Measurements from ENCODE around the gene CCNA1.

CCNA1 gene

GRCh38 chr13:36476661-36477060 is 44.4 kb downstream of the CCNA1 start:
- no peak overlapping the region for H3K4me3 ChIP-seq (ENCODE audit: low read depth, low read length)
- peaks cover 5% of the 10 kb centered on the region for H3K9me3 ChIP-seq (ENCODE audit: severe bottlenecking)
- no peak overlapping the region for H3K27ac ChIP-seq
- no peak for TF ChIP-seq CTCF (IDR thresholded peaks at IDR 0.05; ENCODE audit: low read depth, low read length)
- H3K27me3 ChIP-seq (ENCODE audit: insufficient read depth, low read depth, severe bottlenecking) = no peaks in the 10 kb centered on the region
- no peaks in the 10 kb centered on the region for H3K36me3 ChIP-seq
- no peak for DNase-seq

- Histone ChIP-seq H3K36me3 (no peaks in the 10 kb centered on the region), H3K27me3 (ENCODE audit: insufficient read depth, low read depth, severe bottlenecking) (no peaks in the 10 kb centered on the region), H3K4me3 (ENCODE audit: low read depth, low read length) (no peak overlapping the region), H3K27ac (no peak overlapping the region), H3K9me3 (ENCODE audit: severe bottlenecking) (no peaks in the 10 kb centered on the region)
- TF ChIP-seq CTCF (IDR thresholded peaks at IDR 0.05; ENCODE audit: low read depth, low read length) = no peak
- no peak for DNase-seq
Measured at GRCh38 chr13:36480726-36481427, 48.6 kb downstream of the CCNA1 start.

GRCh38 chr13:36490055-36490454 is 57.8 kb downstream of the CCNA1 start:
- Histone ChIP-seq H3K9me3 (ENCODE audit: severe bottlenecking) (no peaks in the 10 kb centered on the region), H3K27me3 (ENCODE audit: insufficient read depth, low read depth, severe bottlenecking) (no peaks in the 10 kb centered on the region), H3K36me3 (no peaks in the 10 kb centered on the region), H3K4me3 (ENCODE audit: low read depth, low read length) (no peak overlapping the region), H3K27ac (no peak overlapping the region)
- no peak for TF ChIP-seq CTCF (IDR thresholded peaks at IDR 0.05; ENCODE audit: low read depth, low read length)
- no peak for DNase-seq
